DMS79 (cell line): Measurements from ENCODE around the gene AKR7A2.
"Not testable (repeated sequence)": the region's sequence is repeated elsewhere in the genome, so short reads cannot be mapped to it uniquely, and the experiment has no call there.

Source experiments
- DNase-seq: peaks from one replicate; lab custom pipeline; 2025; lab: John Stamatoyannopoulos, UW

The AKR7A2 gene

GRCh38 chr1:19306941-19307340 is 5.0 kb downstream of the AKR7A2 start:
- no peak for DNase-seq

GRCh38 chr1:19305880-19306279 is 6.1 kb downstream of the AKR7A2 start:
- DNase-seq, result no peak

- not testable (repeated sequence) for DNase-seq
Measured at GRCh38 chr1:19304081-19304480, 7.9 kb downstream of the AKR7A2 start.

GRCh38 chr1:19300211-19300610 is 11.7 kb downstream of the AKR7A2 start:
- no peak for DNase-seq

- no peak for DNase-seq
Measured at GRCh38 chr1:19294638-19295037, 17.3 kb downstream of the AKR7A2 start.

GRCh38 chr1:19289244-19289643 is 22.7 kb downstream of the AKR7A2 start:
- no peak for DNase-seq

GRCh38 chr1:19288324-19289241 is 23.4 kb downstream of the AKR7A2 start, which contains the start of gene AKR7A3:
TSS of gene AKR7A3 (minus strand) at chr1:19288770. CDS start at chr1:19288709, 61 bp downstream.
- not testable (repeated sequence) for DNase-seq

GRCh38 chr1:19287436-19288185 is 24.3 kb downstream of the AKR7A2 start:
- no peak for DNase-seq

GRCh38 chr1:19285807-19286206 is 26.1 kb downstream of the AKR7A2 start:
- not testable (repeated sequence) for DNase-seq

GRCh38 chr1:19285366-19285765 is 26.6 kb downstream of the AKR7A2 start:
- DNase-seq, result not testable (repeated sequence)

- DNase-seq, result no peak
Measured at GRCh38 chr1:19284881-19285280, 27.1 kb downstream of the AKR7A2 start.

- DNase-seq, result no peak
Measured at GRCh38 chr1:19283891-19284290, 28.1 kb downstream of the AKR7A2 start.

GRCh38 chr1:19274636-19275035 is 37.3 kb downstream of the AKR7A2 start:
- DNase-seq, result no peak

GRCh38 chr1:19273844-19274531 is 38.0 kb downstream of the AKR7A2 start:
- not testable (repeated sequence) for DNase-seq

- DNase-seq, result no peak
Measured at GRCh38 chr1:19273106-19273843, 38.7 kb downstream of the AKR7A2 start.

- peak; percentile 4 for DNase-seq
Measured at GRCh38 chr1:19272064-19272463, 39.9 kb downstream of the AKR7A2 start.

GRCh38 chr1:19270343-19270730 is 41.6 kb downstream of the AKR7A2 start:
- not testable (repeated sequence) for DNase-seq

GRCh38 chr1:19269427-19270342 is 42.3 kb downstream of the AKR7A2 start:
- not testable (repeated sequence) for DNase-seq

- DNase-seq, result no peak
Measured at GRCh38 chr1:19268445-19268844, 43.5 kb downstream of the AKR7A2 start.

- no peak for DNase-seq
Measured at GRCh38 chr1:19262744-19263143, 49.2 kb downstream of the AKR7A2 start.
